IMR-90 (cell line): ENCODE results near the gene NPR2. TPM values are rescaled to one million over a fixed set of nuclear protein-coding genes. Genes with fewer than 3 reads are reported as not detected.

Experiments used
- ATAC-seq: fragments of 200-7000 bp; cut with Tn5 transposase; 2 replicates; pipeline ENCODE4 v1.9.1; 2020; ENCODE audit warnings: low read depth, mild to moderate bottlenecking, moderate library complexity
- BruUV-seq: library from RNA; stranded (reverse); fragments of 400-500 nt; replicated peaks from 2 replicates; lab custom pipeline; 2021; lab: Mats Ljungman, UMichigan
- CTCF ChIA-PET: fragments of 300-600 bp; formaldehyde crosslinking; extraction: SDS; loops from one replicate; lab custom pipeline; 2021; ENCODE audit warnings: antibody characterized with exemption; lab: Yijun Ruan, JAX
- POLR2A ChIA-PET: fragments of 300-600 bp; sonication (Branson Sonifier 250); formaldehyde crosslinking; loops from one replicate; lab custom pipeline; 2022; ENCODE audit warnings: antibody characterized with exemption; ENCODE audit not compliant: unreplicated experiment; lab: Charles Lee
- DNase-seq: peaks from one replicate; pipeline ENCODE4 v3.0.0; 2013
- H2AFZ ChIP-seq: replicated peaks from 2 replicates; pipeline ENCODE3; 2013; ENCODE audit warnings: low read length, mild to moderate bottlenecking; ENCODE audit not compliant: poor library complexity
- H2AK5ac ChIP-seq: 2 replicates; pipeline ENCODE4 v1.6.1; 2013; ENCODE audit warnings: low read depth, low read length, inconsistent platforms
- H2AK9ac ChIP-seq: replicated peaks from 2 replicates; pipeline ENCODE3; 2013; ENCODE audit warnings: mild to moderate bottlenecking, low read depth, low read length, moderate library complexity; ENCODE audit not compliant: poor library complexity
- H2BK120ac ChIP-seq: 2 replicates; pipeline ENCODE4 v1.6.1; 2013; ENCODE audit warnings: low read depth, low read length, inconsistent platforms
- H2BK15ac ChIP-seq: 3 replicates; pipeline ENCODE4 v1.6.1; 2013; ENCODE audit warnings: low read depth, low read length, inconsistent platforms
- H2BK20ac ChIP-seq: 2 replicates; pipeline ENCODE4 v1.6.1; 2013; ENCODE audit warnings: low read depth, mild to moderate bottlenecking, inconsistent platforms, low read length, moderate library complexity
- H2BK5ac ChIP-seq: 2 replicates; pipeline ENCODE4 v1.6.1; 2013; ENCODE audit warnings: mild to moderate bottlenecking, low read depth, low read length, inconsistent platforms; ENCODE audit not compliant: poor library complexity, severe bottlenecking
- H3K14ac ChIP-seq: replicated peaks from 2 replicates; pipeline ENCODE4 v1.6.1; 2013; ENCODE audit warnings: low read depth, low read length, inconsistent platforms
- H3K18ac ChIP-seq: 2 replicates; pipeline ENCODE4 v1.6.1; 2013; ENCODE audit warnings: low read depth, low read length, control low read depth
- H3K23ac ChIP-seq: 2 replicates; pipeline ENCODE4 v1.6.1; 2013; ENCODE audit warnings: low read depth, low read length, inconsistent platforms
- H3K27ac ChIP-seq: 2 replicates; pipeline ENCODE4 v1.5.1; 2013; ENCODE audit warnings: mild to moderate bottlenecking, control low read depth, low read length; ENCODE audit not compliant: insufficient read depth
- H3K27me3 ChIP-seq: 2 replicates; pipeline ENCODE4 v1.6.1; 2013; ENCODE audit warnings: low read length; ENCODE audit not compliant: control insufficient read depth, insufficient read depth
- H3K36me3 ChIP-seq: 2 replicates; pipeline ENCODE4 v1.6.1; 2013; ENCODE audit warnings: low read length, mixed read lengths; ENCODE audit not compliant: control insufficient read depth, insufficient read depth
- H3K4ac ChIP-seq: 2 replicates; pipeline ENCODE4 v1.6.1; 2013; ENCODE audit warnings: low read depth, low read length, inconsistent platforms
- H3K4me1 ChIP-seq: 2 replicates; pipeline ENCODE4 v1.6.1; 2013; ENCODE audit warnings: low read length, mixed read lengths; ENCODE audit not compliant: control insufficient read depth, insufficient read depth
- H3K4me2 ChIP-seq: 2 replicates; pipeline ENCODE4 v1.6.1; 2013; ENCODE audit warnings: low read depth, mild to moderate bottlenecking, control low read depth, low read length, moderate library complexity
- H3K4me3 ChIP-seq: 2 replicates; pipeline ENCODE4 v1.5.1; 2013; ENCODE audit warnings: low read depth, mild to moderate bottlenecking, control low read depth, low read length, moderate library complexity; ENCODE audit not compliant: insufficient read depth
- H3K56ac ChIP-seq: 2 replicates; pipeline ENCODE4 v1.6.1; 2013; ENCODE audit warnings: low read length, inconsistent platforms; ENCODE audit not compliant: insufficient read depth; ENCODE audit errors: extremely low read depth
- H3K79me1 ChIP-seq, 2 experiments: 2 replicates each; pipeline ENCODE4 v1.6.1; 2013; ENCODE audit warnings: low read length in 2 of 2, inconsistent platforms in 1 of 2, low read depth in 1 of 2
- H3K9ac ChIP-seq: 2 replicates; pipeline ENCODE4 v1.6.1; 2013; ENCODE audit warnings: low read depth, low read length, control low read depth
- H3K9me1 ChIP-seq: 2 replicates; pipeline ENCODE4 v1.6.1; 2013; ENCODE audit warnings: low read length, inconsistent platforms; ENCODE audit not compliant: insufficient read depth
- H3K9me3 ChIP-seq: 2 replicates; pipeline ENCODE4 v1.6.1; 2013; ENCODE audit warnings: low read length; ENCODE audit not compliant: control insufficient read depth, insufficient read depth
- H4K20me1 ChIP-seq: 2 replicates; pipeline ENCODE4 v1.6.1; 2013; ENCODE audit warnings: low read length, inconsistent platforms; ENCODE audit not compliant: insufficient read depth
- H4K5ac ChIP-seq: 2 replicates; pipeline ENCODE4 v1.6.1; 2013; ENCODE audit warnings: mild to moderate bottlenecking, low read depth, low read length, control low read depth
- H4K8ac ChIP-seq, 2 experiments: 2 replicates each; pipeline ENCODE4 v1.6.1; 2013; ENCODE audit warnings: low read depth in 2 of 2, low read length in 2 of 2, control low read depth in 1 of 2, inconsistent platforms in 1 of 2
- H4K91ac ChIP-seq: 2 replicates; pipeline ENCODE4 v1.6.1; 2013; ENCODE audit warnings: low read depth, low read length, inconsistent platforms; ENCODE audit not compliant: insufficient read depth
- BHLHE40 ChIP-seq: fragments of 150-350 bp; IDR thresholded peaks from 2 replicates; pipeline ENCODE4 v1.6.1; 2016; ENCODE audit warnings: mild to moderate bottlenecking, low read depth, low read length
- CEBPB ChIP-seq: IDR thresholded peaks from 2 replicates; pipeline ENCODE4 v1.6.1; 2012; ENCODE audit warnings: low read depth, low read length, improper control_type of control experiment
- MAFK ChIP-seq: IDR thresholded peaks from 2 replicates; pipeline ENCODE4 v1.6.1; 2012; ENCODE audit warnings: low read depth, low read length, improper control_type of control experiment
- NFE2L2 ChIP-seq: fragments of 150-350 bp; IDR thresholded peaks from 2 replicates; pipeline ENCODE4 v1.6.1; 2016; ENCODE audit warnings: low read depth, mild to moderate bottlenecking, low read length
- POLR2A ChIP-seq: IDR thresholded peaks from 2 replicates; pipeline ENCODE4 v1.6.1; 2012; ENCODE audit warnings: mild to moderate bottlenecking, low read depth, low read length
- RCOR1 ChIP-seq: IDR thresholded peaks from 2 replicates; pipeline ENCODE4 v1.6.1; 2012; ENCODE audit warnings: mild to moderate bottlenecking, low read length, improper control_type of control experiment; ENCODE audit not compliant: insufficient replicate concordance
- RFX5 ChIP-seq: IDR thresholded peaks from 2 replicates; pipeline ENCODE4 v1.8.0; 2012; ENCODE audit warnings: low read depth, mild to moderate bottlenecking, low read length, moderate library complexity
- dilution Hi-C: fragments of 300-500 bp; cut with HindIII; formaldehyde crosslinking; loops from one replicate; pipeline ENCODE4 v1.14.3; 2018; ENCODE audit warnings: low sequenced_read_pairs; ENCODE audit not compliant: unreplicated experiment
- in situ Hi-C: fragments of 300-500 bp; cut with MboI; formaldehyde crosslinking; loops from 3 replicates; pipeline ENCODE4 v1.14.3; 2019; ENCODE audit warnings: low sequenced_read_pairs, inconsistent platforms, mixed read lengths
- intact Hi-C: fragments of 100-400 bp; cut with micrococcal nuclease; formaldehyde crosslinking; loops from 2 replicates; pipeline ENCODE4 v1.10.0; 2022
- polyA plus RNA-seq, 3 experiments: library from polyadenylated mRNA; depleted of rRNA; stranded (reverse); fragments of >200 nt; gene quantifications; 2 replicates each; pipeline ENCODE4 v1.2.3, GENCODE V29; 2012; ENCODE audit warnings: low replicate concordance in 1 of 3
- total RNA-seq: library from RNA; depleted of rRNA; stranded (reverse); fragments of >200 nt; gene quantifications from 2 replicates; pipeline ENCODE4 v1.2.3, GENCODE V29; 2012
- TF ChIP-seq, protein P1 (sequence below): fragments of 150-350 bp; IDR thresholded peaks from 2 replicates; pipeline ENCODE4 v1.6.1; 2017; ENCODE audit warnings: mild to moderate bottlenecking, antibody characterized with exemption, low read length, low read depth

NPR2 gene
- total and polyA plus RNA-seq, 2 of the 4 experiments (the other 2 are of a cell fraction) = 5.2 to 35.7 TPM

DNA sequence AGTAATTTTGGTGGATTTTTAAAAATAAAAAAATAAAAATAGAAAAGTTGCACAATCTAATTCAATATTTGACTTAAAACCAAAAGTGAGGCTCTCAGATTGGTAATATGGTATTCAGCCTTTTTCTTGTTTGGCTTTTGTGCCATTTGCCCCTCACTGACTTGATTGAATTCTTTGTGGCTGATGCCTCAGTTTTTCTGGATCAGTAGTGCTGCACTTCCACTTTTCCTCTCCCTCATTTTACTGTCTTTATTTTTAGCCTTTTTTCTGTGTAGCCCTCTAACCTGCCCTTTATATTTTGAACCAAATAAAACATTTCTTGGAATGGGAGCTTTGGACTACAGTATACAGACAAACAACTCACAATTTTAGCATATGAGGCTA is 33.5 kb upstream of the NPR2 start:
- DNase-seq (no peak), ATAC-seq (no peak)
- Histone ChIP-seq H2AK9ac (no peak overlapping the region), H4K20me1 (no peaks in the 10 kb centered on the region), H3K4me2 (no peak overlapping the region), H2BK15ac (no peak overlapping the region), H2BK120ac (no peak overlapping the region), H4K5ac (no peak overlapping the region), H3K9me3 (no peaks in the 10 kb centered on the region), H3K56ac (no peak overlapping the region), H4K8ac (no peak overlapping the region), H3K14ac (no peak overlapping the region), H4K91ac (no peak overlapping the region), H3K36me3 (peaks cover 21% of the 10 kb centered on the region), H3K18ac (no peak overlapping the region), H2AK5ac (no peak overlapping the region), H3K4ac (no peak overlapping the region), H3K27ac (no peak overlapping the region), H3K9ac (no peak overlapping the region), H2BK20ac (no peak overlapping the region), H2AFZ (no peak overlapping the region), H3K27me3 (peaks cover 2% of the 10 kb centered on the region; the same call in 1 of the 2 replicates), H3K9me1 (peaks cover 5% of the 10 kb centered on the region), H2BK5ac (no peak overlapping the region), H3K4me3 (no peak overlapping the region), H3K79me1 (no peaks in the 10 kb centered on the region), H3K23ac (no peak overlapping the region), H3K4me1 (peaks cover 7% of the 10 kb centered on the region; the same call in 1 of the 2 replicates)
- in situ Hi-C loops = no loop called here
- intact Hi-C loops = no loop called here
- BruUV-seq = no TSS peak
- CTCF ChIA-PET = no interaction called here
- dilution Hi-C loops = no loop called here
- TF ChIP-seq NFE2L2 (no peak), RFX5 (no peak), MAFK (no peak), CEBPB (no peak), BHLHE40 (no peak), RCOR1 (no peak), POLR2A (no peak)
- TF ChIP-seq, protein P1, sequence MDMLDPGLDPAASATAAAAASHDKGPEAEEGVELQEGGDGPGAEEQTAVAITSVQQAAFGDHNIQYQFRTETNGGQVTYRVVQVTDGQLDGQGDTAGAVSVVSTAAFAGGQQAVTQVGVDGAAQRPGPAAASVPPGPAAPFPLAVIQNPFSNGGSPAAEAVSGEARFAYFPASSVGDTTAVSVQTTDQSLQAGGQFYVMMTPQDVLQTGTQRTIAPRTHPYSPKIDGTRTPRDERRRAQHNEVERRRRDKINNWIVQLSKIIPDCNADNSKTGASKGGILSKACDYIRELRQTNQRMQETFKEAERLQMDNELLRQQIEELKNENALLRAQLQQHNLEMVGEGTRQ = no peak
- POLR2A ChIA-PET = no interaction called here
